NCI-H524 (cell line): ENCODE results near the gene DOCK4.

Experiments used
- DNase-seq, 2 experiments: peaks; one replicate each; lab custom pipeline; 2025; lab: John Stamatoyannopoulos, UW

DOCK4 gene

DNA sequence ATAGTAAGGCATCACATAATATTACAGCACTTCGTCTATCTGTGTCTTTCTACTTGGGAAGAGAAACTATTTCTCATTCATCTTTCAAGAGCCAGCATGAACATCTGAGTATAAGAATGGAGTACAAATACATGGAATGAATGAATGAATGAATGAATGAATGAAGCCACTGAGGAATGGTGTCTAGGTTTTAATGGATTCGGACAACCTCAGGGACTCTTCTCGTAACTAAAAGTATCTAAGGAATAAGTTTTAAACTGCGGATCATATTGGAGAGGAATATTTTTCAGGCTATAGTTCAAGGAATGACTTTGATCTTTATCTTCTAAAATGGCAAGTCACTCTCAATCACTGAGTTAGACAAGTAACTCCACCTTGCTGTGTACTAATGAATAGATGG lies 199.0 kb downstream of the DOCK4 start:
- no peak for DNase-seq

GRCh38 chr7:112006071-112006470 lies 200.1 kb downstream of the DOCK4 start:
- no peak for DNase-seq

DNA sequence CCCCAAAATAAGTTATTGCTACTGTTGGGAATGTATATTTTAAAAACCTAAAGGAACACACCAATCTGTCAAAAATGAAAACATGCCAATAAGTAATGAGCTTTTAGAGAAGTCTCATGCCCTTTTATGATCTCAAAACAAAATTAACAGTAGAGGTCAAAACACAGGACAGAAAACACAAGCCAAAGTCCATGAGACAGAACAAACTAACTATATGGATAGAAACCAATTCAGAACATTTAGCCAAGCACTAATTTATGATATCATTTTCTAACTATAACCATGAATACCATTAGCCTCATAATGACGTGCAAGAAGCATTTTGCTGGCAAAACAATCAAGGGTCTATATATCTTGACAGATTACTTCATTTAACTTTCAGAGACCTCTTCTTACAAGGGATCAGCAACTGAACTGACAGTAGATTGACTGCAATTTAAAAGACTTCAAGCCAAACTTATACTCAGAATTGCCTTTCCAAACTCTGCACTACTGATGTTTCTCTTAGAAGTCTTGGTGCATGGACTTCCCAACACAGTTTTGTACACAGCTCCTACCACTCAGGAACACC lies 200.9 kb downstream of the DOCK4 start:
- DNase-seq = no peak

GRCh38 chr7:112001091-112001826 lies 204.9 kb downstream of the DOCK4 start:
- DNase-seq = no peak

DNA sequence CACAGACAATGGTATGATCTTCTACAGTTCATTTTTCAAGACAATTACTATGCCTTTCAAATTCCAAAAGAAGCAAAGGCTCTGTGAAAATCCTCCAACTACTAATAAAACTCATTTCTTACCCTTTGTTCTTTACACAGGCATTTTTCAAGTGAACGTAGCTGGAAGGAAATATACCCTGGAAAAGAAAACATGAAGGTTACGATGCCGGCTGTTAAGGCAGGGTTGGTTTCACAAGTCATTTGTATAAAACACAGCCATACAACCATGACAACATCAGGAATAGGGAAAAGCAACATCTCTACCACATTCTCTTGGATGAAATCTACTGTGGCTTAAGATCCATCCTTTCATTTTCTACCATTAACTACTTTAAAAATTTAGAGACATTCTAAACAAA lies 207.9 kb downstream of the DOCK4 start:
- no peak for DNase-seq

DNA sequence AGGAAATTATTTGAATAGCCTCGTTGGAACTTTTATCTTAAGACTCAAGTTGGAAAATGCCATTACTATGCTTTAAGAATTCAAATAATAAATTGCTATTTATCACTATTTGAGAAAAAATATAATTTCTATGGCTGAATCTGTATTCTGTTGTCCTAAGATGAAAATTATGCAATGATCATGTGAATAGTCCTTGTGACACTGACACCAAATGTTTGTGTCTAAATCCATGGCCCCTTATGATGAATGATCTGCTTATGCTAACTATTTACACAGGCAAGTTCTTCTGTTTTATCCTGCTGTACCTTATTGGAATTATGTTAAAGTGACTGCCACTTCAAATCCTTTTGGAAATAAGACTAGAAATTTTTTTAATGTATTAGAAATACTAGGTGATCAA lies 208.7 kb downstream of the DOCK4 start:
- DNase-seq = no peak

GRCh38 chr7:111992601-111993000 lies 213.6 kb downstream of the DOCK4 start:
- no peak for DNase-seq

DNA sequence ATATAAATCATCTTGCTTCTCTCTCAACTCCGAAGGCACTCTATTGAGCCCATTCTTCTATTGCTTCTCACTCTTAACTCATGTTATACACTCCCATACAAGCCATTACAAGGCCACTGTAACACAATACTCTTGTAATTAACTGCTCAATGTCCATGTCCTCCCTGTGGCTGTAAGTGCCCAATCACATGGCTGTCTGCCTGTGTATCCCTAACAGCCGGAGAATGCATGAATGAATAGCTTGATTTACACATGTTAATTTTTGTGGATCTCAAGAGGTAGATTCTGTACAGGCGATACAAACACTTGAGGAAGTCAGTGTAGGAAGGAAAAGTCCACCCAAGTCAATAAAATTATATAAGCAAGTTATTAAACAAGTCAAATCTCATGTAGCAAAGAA lies 215.6 kb downstream of the DOCK4 start:
- no peak for DNase-seq

DNA sequence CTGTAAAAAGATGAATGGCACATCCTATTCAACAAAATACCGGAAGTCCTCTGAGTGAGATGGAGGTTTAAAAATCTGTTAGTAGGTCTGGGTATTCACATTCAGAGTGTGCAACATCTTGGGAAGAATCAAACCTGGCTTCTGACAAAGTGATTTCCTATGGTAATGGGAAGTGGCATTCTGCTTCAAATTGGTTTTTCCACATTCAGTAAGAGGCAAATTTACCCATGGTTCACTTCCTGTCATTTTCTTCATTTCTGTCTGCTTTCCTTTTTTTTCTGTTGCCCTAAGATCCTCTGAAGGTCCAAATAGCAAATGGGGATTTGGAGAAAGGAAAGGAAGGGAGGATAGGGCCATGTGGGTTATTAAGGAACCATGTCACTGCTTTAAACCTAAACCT lies 218.3 kb downstream of the DOCK4 start:
- DNase-seq = no peak

DNA sequence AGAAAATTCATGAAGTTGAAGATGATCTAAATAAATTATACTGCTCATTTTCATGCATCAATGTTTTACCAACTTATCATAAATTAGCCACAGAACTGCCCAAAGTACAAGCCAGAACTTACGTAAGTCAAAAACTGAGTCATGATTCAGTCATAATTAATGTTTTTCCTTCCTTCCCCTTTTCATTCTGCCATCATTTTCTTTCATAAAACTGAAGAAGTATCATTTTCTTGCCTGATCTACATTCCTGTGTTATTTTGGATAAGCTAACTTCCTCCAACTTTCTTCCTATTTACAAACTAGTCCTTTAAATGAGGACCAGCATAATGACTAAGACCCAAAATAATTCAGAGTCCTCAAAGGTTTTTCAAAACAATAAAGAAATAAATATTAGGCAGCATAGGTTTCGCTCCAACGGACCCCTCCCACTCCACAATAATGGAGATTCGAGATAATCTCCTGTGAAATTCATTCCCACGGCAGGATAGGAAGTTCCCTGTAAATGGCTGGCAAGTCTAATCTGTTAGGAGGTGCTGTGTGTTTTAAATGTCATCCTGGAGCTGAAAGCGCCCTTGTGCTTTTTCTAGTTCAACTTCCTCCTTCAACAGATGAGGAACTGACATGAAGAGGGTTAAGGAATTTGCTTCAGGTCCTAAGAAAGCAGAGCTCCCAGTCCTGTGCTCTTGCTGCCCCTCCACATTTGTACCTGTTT lies 218.9 kb downstream of the DOCK4 start:
- DNase-seq = no peak

DNA sequence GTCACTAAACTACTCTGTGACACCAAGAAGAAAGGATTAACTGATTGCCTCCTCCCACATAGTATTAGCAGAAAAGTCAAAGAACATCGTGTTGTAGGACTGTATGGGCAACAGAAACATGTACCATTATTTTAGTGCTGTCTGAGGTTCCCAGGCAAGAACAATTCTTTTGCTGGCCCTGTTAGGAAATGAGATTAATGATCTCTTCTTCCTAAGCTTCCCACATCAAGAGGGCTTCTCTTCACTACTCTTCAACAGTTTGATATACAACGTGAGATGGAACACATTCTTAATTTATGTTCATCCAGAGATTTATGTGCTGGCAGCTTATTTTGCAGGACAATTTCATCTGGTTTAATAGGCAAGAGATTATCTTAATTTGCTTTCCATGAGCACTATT lies 219.6 kb downstream of the DOCK4 start:
- no peak for DNase-seq

- no peak for DNase-seq
Observed at GRCh38 chr7:111985798-111986197, 220.4 kb downstream of the DOCK4 start.

- DNase-seq = no peak
Observed at GRCh38 chr7:111982804-111983203, 223.4 kb downstream of the DOCK4 start.

DNA sequence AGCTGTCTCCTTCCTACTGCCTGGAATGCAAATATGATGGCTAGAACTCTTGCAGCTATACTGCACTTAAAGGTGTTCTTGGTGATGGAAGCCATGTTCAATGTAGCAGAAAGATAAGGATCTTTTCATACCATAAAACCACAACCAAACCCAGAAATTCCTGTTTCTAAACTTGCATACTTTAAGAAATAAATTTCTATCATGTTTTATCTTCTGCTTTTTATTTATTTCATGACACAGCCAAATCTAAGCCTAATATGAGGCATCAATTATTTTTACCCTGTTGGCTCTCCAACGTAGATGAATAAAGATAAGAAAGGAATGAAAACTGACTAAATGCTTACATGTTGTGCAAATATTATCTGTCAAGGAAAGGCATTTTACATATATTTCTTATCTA lies 224.1 kb downstream of the DOCK4 start:
- no peak for DNase-seq

DNA sequence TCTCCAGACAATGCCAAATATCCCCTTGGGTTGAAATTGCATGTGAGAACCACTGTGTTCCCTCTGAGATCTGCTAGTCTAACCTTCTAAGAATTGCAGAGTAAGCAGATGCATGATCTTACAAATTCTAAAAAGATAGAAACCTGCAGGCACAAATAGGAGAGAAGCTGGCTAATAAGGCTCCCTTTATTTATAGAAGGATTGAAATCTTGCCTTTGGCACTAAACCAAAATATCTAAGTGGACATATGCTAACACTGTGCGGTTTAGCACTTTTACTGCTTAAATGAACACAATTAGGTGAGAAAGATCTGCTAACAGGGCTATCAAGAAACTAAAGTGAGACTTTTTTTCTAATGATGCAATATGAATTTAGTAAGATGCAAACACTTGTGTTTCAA lies 225.5 kb downstream of the DOCK4 start:
- DNase-seq = peak in 1 of 2 experiments; percentile 35

DNA sequence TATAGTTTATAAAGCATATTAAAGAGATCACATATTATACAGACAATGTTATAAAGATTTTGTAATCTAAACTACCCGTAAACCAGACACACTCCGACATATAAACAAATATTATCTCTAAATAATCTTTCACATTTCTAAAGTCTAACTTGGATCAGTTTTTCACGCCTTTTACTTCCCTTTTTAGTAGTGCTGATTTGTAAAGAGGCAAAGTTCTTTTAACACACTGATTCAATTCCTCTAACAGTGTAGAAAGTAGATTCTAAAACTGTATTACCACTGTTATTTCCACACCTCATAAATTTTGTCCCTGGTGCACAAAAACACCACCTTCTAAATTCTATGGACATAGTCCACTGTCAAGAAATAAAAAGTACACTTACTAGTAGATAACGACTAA lies 230.9 kb downstream of the DOCK4 start:
- DNase-seq = no peak

GRCh38 chr7:111960984-111961383 lies 245.2 kb downstream of the DOCK4 start:
- DNase-seq = no peak

DNA sequence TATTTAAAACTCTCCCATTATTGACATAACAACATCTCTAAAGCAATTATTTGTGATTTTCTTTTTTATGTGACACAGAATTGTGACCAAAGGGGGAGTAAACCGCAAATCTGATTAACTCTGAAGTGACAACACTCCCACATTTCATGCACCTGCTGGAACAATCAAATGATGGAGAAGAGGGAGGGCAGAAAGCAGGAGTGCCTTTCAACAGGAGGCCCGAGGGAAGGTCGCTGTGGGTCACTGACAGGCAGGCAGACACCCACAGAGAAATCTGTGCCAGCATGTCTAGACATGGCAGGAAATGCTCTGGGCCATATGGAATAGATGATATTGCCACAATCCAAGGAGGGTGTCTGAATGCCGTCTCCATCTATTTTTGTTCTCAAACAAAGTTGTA lies 247.3 kb downstream of the DOCK4 start:
- DNase-seq = peak in 1 of 2 experiments; percentile 56

DNA sequence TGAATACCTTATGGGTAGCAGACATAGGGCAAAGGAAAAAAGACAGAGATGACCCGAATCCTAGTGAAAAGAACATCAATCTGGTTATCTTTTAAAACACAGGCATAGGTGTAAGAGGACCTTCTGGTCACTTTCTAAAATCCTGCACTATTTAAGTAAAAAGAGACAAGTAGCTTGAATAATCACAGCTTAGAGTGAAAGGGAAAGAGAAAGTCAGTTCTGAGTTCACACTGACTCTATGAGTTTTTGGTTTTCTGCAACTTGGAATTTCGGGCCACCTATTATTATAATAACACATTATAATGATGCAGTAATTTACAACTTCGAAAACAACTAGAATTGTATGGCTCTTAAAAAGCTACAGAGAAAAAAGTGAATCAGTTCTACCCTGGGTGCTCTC lies 247.8 kb downstream of the DOCK4 start:
- DNase-seq = no peak

- DNase-seq = no peak
Observed at GRCh38 chr7:111955616-111956015, 250.6 kb downstream of the DOCK4 start.

- no peak for DNase-seq
Observed at GRCh38 chr7:111954474-111955381, 251.5 kb downstream of the DOCK4 start.

GRCh38 chr7:111954056-111954455 lies 252.1 kb downstream of the DOCK4 start:
- DNase-seq = no peak
